NOMO-1 treated with dmso at 0.1 percent for 144 hours (cell line): Measurements from ENCODE around the gene LOXL3.
"Not testable (repeated sequence)": the region's sequence is repeated elsewhere in the genome, so short reads cannot be mapped to it uniquely, and the experiment has no call there.

Experiments
- DNase-seq: peaks from one replicate; lab custom pipeline; 2025; ENCODE audit not compliant: unreplicated experiment; lab: John Stamatoyannopoulos, UW

LOXL3 gene

GRCh38 chr2:74495440-74495839, 58.3 kb downstream of the LOXL3 start:
- DNase-seq: no peak

- no peak for DNase-seq
Measured at GRCh38 chr2:74493546-74493945, 60.2 kb downstream of the LOXL3 start.

DNA sequence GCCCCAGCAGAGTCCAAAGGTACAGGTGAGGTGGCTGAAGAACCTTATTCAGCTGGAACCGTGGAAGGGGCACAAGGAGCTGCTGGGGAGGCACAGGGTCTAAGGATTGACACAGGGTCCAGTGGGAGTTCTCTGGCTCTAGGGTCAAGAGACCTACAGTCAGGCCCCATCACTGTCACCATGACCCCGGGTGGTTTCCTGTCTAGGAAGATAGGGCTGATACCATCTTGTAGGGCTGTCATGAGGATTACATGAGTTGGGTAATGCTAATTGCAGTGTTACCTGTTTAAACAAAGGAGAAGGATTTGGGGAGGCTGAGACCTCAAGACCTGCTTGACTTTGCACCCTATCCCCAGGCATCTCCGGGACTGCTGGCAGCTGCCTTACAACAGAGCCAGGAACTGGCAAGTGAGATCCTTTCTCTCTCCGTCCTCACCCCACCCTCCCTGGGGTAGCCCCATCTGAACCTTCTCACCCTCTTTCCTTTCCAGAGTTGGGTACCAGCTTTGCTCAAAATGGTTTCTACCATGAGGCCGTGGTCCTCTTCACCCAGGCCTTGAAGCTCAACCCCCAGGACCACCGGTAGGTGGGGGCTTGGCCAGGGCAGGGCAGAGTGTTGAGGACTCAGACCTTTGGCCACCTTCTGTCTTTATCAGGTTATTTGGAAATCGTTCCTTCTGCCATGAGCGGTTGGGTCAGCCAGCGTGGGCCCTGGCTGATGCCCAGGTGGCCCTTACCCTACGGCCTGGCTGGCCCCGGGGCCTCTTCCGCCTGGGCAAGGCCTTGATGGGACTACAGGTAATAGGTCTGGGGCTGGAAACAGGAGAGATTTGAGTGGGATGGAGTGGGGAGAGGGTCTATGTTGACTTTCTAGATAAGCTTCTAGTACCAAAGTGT, 61.8 kb downstream of the LOXL3 start:
- DNase-seq: no peak

DNA sequence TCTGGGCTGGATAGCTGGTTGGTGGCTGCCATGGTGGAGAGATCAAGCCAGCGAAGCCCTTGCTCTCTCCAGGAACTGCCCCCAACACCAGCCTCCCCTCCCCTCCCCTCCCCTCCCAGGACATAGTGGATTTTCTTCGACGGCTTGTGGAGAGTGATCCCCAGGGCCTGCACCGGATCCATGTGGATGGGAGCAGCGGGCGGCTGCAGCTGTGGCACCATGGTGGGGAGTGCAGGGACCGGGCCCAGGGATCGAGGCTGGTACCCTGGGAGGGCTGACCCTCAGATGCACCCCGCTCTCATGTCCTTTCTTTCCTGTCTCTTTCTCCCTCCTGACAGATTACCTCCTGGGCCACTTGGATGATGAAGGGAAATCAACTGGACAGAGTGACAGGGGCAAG, 63.8 kb downstream of the LOXL3 start:
- DNase-seq: no peak

- no peak for DNase-seq
Measured at GRCh38 chr2:74488643-74489481, 64.9 kb downstream of the LOXL3 start.

DNA sequence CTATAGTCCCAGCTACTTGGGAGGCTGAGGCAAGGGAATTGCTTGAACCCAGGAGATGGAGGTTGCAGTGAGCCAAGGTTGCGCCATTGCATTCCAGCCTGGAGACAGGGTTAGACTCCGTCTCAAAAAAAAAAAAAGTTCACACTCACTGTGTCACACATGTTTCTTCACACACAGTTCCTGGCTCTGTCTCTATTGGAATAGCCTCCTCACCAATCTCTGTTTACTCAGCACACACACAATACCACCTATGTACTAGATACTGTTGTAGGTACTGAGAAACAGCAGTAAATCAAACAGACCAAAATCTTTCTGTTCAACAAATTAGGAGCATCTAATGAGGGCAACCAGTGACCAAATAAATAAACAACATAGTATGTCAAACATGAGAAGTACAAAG, 67.6 kb downstream of the LOXL3 start:
- no peak for DNase-seq

DNA sequence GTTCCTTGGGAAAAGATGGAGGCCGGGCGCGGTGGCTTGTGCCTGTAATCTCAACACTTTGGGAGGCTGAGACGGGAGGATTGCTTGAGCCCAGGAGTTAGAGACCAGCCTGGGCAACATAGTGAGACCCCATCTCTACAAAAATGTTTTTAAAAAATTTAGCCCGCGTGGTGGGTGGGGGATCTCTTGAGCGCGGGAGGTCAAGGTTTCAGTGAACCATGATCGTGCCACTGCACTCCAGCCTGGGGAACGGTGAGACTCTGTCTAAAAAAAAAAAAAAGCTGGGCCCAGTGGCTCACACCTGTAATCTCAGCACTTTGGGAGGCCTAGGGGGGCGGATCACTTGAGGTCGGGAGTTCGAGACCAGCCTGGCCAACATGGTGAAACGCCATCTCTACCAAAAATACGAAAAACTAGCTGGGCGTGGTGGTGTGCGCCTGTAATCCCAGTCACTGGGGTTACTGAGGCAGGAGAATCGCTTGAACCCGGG, 70.0 kb downstream of the LOXL3 start:
- not testable (repeated sequence) for DNase-seq

DNA sequence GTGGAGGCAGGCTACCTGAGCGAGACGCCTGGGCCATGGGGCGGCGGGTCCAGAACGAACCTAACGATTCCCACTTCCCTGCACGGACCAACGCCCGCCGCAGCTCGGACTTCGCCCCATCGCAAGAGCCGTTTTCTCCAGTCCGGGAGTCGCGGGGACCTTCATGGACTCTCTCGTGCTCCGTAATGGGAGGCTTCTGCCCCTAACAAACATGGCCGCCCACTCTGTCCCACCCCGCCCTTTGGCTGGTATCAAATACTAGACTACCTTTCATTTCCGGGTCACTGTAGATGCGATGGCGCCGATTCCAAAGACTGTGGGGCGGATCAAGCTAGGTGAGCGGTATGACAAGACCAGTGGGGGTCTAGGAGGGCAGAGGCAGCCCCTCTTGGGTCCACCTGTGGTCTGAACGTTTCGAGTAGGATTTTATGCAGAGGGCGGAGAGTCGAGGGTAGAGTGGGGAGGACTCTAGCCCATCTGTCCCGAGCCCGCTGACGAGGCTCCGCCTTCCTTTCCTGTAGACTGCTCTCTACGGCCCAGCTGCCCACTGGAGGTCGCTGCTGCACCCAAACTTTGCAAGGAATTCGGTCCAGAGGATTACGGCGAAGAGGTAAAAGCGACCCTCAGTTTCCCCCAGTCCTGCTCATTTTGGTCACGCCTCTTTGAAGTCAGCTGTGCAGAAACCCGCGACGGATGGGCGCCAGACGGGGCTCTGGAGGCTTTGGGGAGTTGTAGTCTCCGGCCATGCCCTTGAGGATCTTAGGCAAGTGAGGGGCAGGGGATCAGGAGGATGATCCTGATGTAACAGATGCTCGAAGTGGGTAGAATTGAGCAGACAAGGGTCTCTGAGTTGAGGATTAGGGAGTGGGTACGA, 70.7 kb downstream of the LOXL3 start, which contains the start of the genes CCDC142 and TTC31:
Gene CCDC142, minus strand, starts transcription at position 198 of the 874 bp plus-strand sequence. Its CDS starts 161 bp downstream, at position 37.
Gene TTC31, plus strand, starts transcription at position 281 of the 874 bp plus-strand sequence. Its CDS starts 15 bp downstream, at position 296.
- peak; percentile 92 for DNase-seq
